GM12892 (cell line): ENCODE measurements around the gene GRB2.

ENCODE experiments used
- POLR2A ChIP-seq: IDR thresholded peaks from 2 replicates; pipeline ENCODE4 v1.6.1; 2011; ENCODE audit warnings: low read depth, low read length, control low read depth
- TAF1 ChIP-seq: IDR thresholded peaks from 2 replicates; pipeline ENCODE4 v1.6.1; 2011; ENCODE audit warnings: low read depth, mild to moderate bottlenecking, control low read depth, low read length, borderline replicate concordance

- no peak for TF ChIP-seq POLR2A
- TF ChIP-seq TAF1, result no peak
Observed at GRCh38 chr17:75442168-75443103, 37.0 kb upstream of the GRB2 start.
